ENCODE data around the gene PRR5L. TPM values are rescaled to one million over a fixed set of nuclear protein-coding genes. Genes with fewer than 3 reads are reported as not detected.

Gene PRR5L
- total RNA-seq, 4 donors from 2014 or later = 2.2 to 10.9 (median 3.5) TPM

DNA sequence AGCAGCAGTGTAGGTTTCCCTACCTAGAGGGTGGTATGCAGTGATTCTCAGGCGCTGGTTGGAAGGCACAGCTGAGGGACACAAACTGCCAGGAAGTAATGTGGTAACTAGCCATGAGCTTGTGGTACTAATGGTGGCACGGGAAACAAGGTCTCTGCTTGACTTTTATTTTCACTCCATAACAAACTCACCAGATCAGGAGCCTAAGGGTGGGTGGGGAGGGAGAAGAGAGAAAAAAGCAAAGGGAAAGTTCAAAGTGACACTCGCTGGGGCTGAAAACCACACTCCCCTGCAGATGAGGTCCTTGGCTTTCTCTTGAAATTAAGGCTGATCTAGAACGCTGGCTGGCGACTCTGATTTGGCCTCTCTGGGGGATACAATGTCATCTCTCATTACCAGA lies 192.0 kb downstream of the PRR5L start:
- Histone ChIP-seq H3K9me3 (no peaks in the 10 kb centered on the region), H3K27ac (no peak overlapping the region), H3K4me1 (peaks cover 3% of the 10 kb centered on the region), H3K27me3 (no peaks in the 10 kb centered on the region), H3K4me3 (no peak overlapping the region), H3K36me3 (peaks cover 73% of the 10 kb centered on the region)
- 71% methylated on average over 5 of the region's 5 CpGs for WGBS
- DNase-seq (ENCODE audit: low spot score in 2 of 2) = no peak
- TF ChIP-seq EP300 (IDR thresholded peaks at IDR 0.05) (no peak), POLR2AphosphoS5 (IDR thresholded peaks at IDR 0.05) (no peak), CTCF (IDR thresholded peaks at IDR 0.05) (no peak), POLR2A (IDR thresholded peaks at IDR 0.05) (no peak)

DNA sequence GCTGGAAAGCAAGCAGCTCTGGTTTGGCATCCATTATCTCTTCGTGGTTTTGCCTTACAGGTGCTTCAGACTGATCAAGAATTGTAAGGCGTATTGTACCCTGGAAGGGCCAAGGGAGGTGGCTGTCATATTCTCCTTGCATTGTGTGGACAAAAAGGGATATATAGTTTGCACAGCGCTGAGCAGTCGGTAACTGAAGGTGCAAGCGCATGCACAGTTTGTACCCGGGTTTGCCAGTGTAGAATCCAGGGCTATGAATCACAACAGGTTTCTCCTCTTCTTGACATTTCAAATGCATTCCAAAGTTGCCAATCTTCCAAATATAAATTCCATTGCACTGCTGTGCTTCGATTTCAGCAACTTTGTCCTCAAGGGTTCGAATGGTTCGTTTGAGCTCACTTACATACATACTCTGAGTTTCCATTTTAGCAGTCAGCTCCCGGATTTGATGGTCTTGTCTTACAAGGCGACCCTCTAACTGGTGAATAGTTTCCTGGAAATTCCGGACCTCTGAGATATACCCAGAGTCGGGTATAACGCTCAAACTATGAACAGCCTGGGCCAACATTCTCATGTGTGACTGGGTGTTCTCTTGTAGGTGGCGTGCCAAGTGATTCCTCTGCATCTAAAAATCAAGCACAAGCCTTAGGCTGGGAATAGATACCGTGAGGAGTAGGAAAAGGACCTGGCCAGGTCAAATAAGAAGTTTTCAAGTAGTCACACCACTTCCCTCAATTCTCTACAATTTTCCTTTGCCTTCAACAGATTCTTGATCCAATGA lies 194.1 kb downstream of the PRR5L start:
- no peak overlapping the region for H3K4me3 ChIP-seq
- peaks cover 3% of the 10 kb centered on the region for H3K4me1 ChIP-seq
- no peak overlapping the region for H3K27ac ChIP-seq
- DNase-seq (ENCODE audit: low spot score in 2 of 2) = no peak
- no peaks in the 10 kb centered on the region for H3K9me3 ChIP-seq
- H3K27me3 ChIP-seq = no peaks in the 10 kb centered on the region
- 89% methylated on average over 16 of the region's 16 CpGs for WGBS
- peaks cover 72% of the 10 kb centered on the region for H3K36me3 ChIP-seq
- TF ChIP-seq POLR2AphosphoS5 (IDR thresholded peaks at IDR 0.05) (no peak), EP300 (IDR thresholded peaks at IDR 0.05) (no peak), POLR2A (IDR thresholded peaks at IDR 0.05) (no peak), CTCF (IDR thresholded peaks at IDR 0.05) (no peak)

DNA sequence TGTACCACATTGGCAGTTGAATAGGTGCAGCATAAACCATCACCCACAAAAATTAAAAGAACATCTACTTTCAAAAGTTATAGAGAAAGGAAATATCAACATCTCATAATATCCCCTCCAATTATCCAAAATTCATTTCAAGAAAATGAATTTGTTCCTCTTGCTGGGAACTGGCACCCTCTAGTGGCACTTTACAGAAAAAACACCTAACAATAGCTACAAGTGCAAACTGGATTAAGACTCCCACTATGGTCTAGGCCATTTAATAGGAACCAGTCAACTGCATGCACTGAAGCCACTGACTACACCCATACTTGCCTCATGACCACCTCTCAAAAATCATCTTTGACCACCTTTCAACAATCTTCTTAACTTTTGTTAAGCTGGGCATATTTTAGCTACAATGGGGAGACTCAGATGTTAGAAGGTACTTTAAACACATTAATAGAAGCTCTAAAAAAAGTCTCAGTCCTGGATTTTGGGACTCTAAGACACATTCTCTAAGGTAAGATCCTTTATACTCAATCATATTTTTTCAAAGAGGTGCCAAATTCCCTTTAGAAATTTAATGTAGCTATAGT lies 196.7 kb downstream of the PRR5L start:
- TF ChIP-seq POLR2A (IDR thresholded peaks at IDR 0.05) = no peak
- TF ChIP-seq CTCF (IDR thresholded peaks at IDR 0.05) = peak; percentile 50 to 62
- no peak for TF ChIP-seq POLR2AphosphoS5 (IDR thresholded peaks at IDR 0.05)
- no peak for TF ChIP-seq EP300 (IDR thresholded peaks at IDR 0.05)

GRCh38 chr11:36493332-36493731 lies 197.2 kb downstream of the PRR5L start:
- Histone ChIP-seq H3K4me1 (no peaks in the 10 kb centered on the region), H3K36me3 (peaks cover 80% of the 10 kb centered on the region)
- TF ChIP-seq CTCF (IDR thresholded peaks at IDR 0.05) (no peak), EP300 (IDR thresholded peaks at IDR 0.05) (no peak), POLR2AphosphoS5 (IDR thresholded peaks at IDR 0.05) (no peak), POLR2A (IDR thresholded peaks at IDR 0.05) (no peak)

More for the DNA sequence above, 196.7 kb downstream of the PRR5L start:
- Histone ChIP-seq H3K9me3 (no peaks in the 10 kb centered on the region), H3K4me1 (no peaks in the 10 kb centered on the region), H3K27ac (no peak overlapping the region), H3K4me3 (no peak overlapping the region), H3K27me3 (no peaks in the 10 kb centered on the region), H3K36me3 (peaks cover 80% of the 10 kb centered on the region)
- DNase-seq (ENCODE audit: low spot score in 2 of 2) = no peak

GRCh38 chr11:36498721-36499120 lies 202.6 kb downstream of the PRR5L start:
- Histone ChIP-seq H3K36me3 (peaks cover 70% of the 10 kb centered on the region), H3K9me3 (no peaks in the 10 kb centered on the region), H3K27ac (no peak overlapping the region), H3K27me3 (no peaks in the 10 kb centered on the region), H3K4me1 (peaks cover 9% of the 10 kb centered on the region), H3K4me3 (no peak overlapping the region)
- DNase-seq (ENCODE audit: low spot score in 2 of 2) = no peak
- WGBS = 90% methylated on average over 1 of the region's 1 CpG
- TF ChIP-seq CTCF (IDR thresholded peaks at IDR 0.05) = no peak
- no peak for TF ChIP-seq EP300 (IDR thresholded peaks at IDR 0.05)
- TF ChIP-seq POLR2AphosphoS5 (IDR thresholded peaks at IDR 0.05) = no peak
- TF ChIP-seq POLR2A (IDR thresholded peaks at IDR 0.05) = no peak

More at GRCh38 chr11:36493332-36493731, 197.2 kb downstream of the PRR5L start:
- DNase-seq (ENCODE audit: low spot score in 2 of 2) = no peak
- Histone ChIP-seq H3K4me3 (no peak overlapping the region), H3K27ac (no peak overlapping the region), H3K27me3 (no peaks in the 10 kb centered on the region), H3K9me3 (no peaks in the 10 kb centered on the region)
